Measurements from ENCODE around the gene LRRC10B. TPM values are rescaled to one million over a fixed set of nuclear protein-coding genes. Genes with fewer than 3 reads are reported as not detected.

The LRRC10B gene
- total RNA-seq, 1 experiment from 2014 or later, result not detected

- TF ChIP-seq RAD21 (IDR thresholded peaks at IDR 0.05; ENCODE audit: low read depth) (no peak), FOSL1 (IDR thresholded peaks at IDR 0.05; ENCODE audit: low read depth) (no peak)
Observed at GRCh38 chr11:61537326-61537725, 28.8 kb downstream of the LRRC10B start (continued).

- H4K20me1 ChIP-seq (ENCODE audit: insufficient read depth), result no peaks in the 10 kb centered on the region
- no peak for DNase-seq (ENCODE audit: low read depth, low spot score)
- ChIA-PET CTCF (no interaction called here), POLR2A (no interaction called here), RAD21 (ENCODE audit: low non-redundant PET in 1 of 2, low total read pairs in 2 of 2, uncharacterized antibody in 2 of 2, unreplicated experiment in 2 of 2) (no interaction called here)
- no peaks in the 10 kb centered on the region for H3K9me3 ChIP-seq (ENCODE audit: control insufficient read depth in 1 of 2, insufficient read depth in 1 of 2, low read depth in 1 of 2, low read length in 2 of 2)
- H3K27me3 ChIP-seq (ENCODE audit: insufficient read depth, low read length), result no peaks in the 10 kb centered on the region
- no peaks in the 10 kb centered on the region for H3K79me2 ChIP-seq (ENCODE audit: insufficient read depth, low read length)
- no peak overlapping the region for H3K4me2 ChIP-seq (ENCODE audit: low read length)
- H3K36me3 ChIP-seq (ENCODE audit: control insufficient read depth in 1 of 2, insufficient read depth in 2 of 2, low read length in 2 of 2), result no peaks in the 10 kb centered on the region
- intact Hi-C loops (cut with micrococcal nuclease), result no loop called here
- TF ChIP-seq POLR2AphosphoS5 (IDR thresholded peaks at IDR 0.05; ENCODE audit: low read depth, low read length) (no peak), SRF (IDR thresholded peaks at IDR 0.05; ENCODE audit: low read depth) (no peak), EGR1 (IDR thresholded peaks at IDR 0.05; ENCODE audit: low read depth) (no peak), JUND (IDR thresholded peaks at IDR 0.05) (no peak)
- no peak overlapping the region for H3K9ac ChIP-seq (ENCODE audit: low read length)
- no peak overlapping the region for H3K4me3 ChIP-seq (replicated peaks in 1 of 2; ENCODE audit: low read depth in 1 of 2, low read length in 2 of 2)
- H3K27ac ChIP-seq (ENCODE audit: low read depth, low read length), result no peak overlapping the region
- peaks cover 6 to 18% of the 10 kb centered on the region in 2 experiments for H3K4me1 ChIP-seq (ENCODE audit: control insufficient read depth in 1 of 2, insufficient read depth in 2 of 2, low read length in 2 of 2)
- no peak overlapping the region for H2AFZ ChIP-seq (ENCODE audit: low read depth, low read length, poor library complexity, severe bottlenecking)
- no peak for ATAC-seq
- no peaks in the 10 kb centered on the region for H3K9me2 ChIP-seq (ENCODE audit: insufficient read depth)
- BruUV-seq (replicated peaks), result no TSS peak
Observed at GRCh38 chr11:61538636-61538961, 30.1 kb downstream of the LRRC10B start.

- ATAC-seq, result no peak
- Histone ChIP-seq H3K4me3 (replicated peaks in 1 of 2; ENCODE audit: low read depth in 1 of 2, low read length in 2 of 2) (no peak overlapping the region), H3K79me2 (ENCODE audit: insufficient read depth, low read length) (no peaks in the 10 kb centered on the region), H3K36me3 (ENCODE audit: control insufficient read depth in 1 of 2, insufficient read depth in 2 of 2, low read length in 2 of 2) (no peaks in the 10 kb centered on the region; a peak in 1 of 4 replicates), H3K27me3 (ENCODE audit: insufficient read depth, low read length) (no peaks in the 10 kb centered on the region), H3K4me2 (ENCODE audit: low read length) (no peak overlapping the region), H3K9ac (ENCODE audit: low read length) (no peak overlapping the region), H3K9me3 (ENCODE audit: control insufficient read depth in 1 of 2, insufficient read depth in 1 of 2, low read depth in 1 of 2, low read length in 2 of 2) (no peaks in the 10 kb centered on the region), H2AFZ (ENCODE audit: low read depth, low read length, poor library complexity, severe bottlenecking) (no peak overlapping the region), H3K27ac (ENCODE audit: low read depth, low read length) (no peak overlapping the region), H3K9me2 (ENCODE audit: insufficient read depth) (no peaks in the 10 kb centered on the region), H4K20me1 (ENCODE audit: insufficient read depth) (no peaks in the 10 kb centered on the region), H3K4me1 (ENCODE audit: control insufficient read depth in 1 of 2, insufficient read depth in 2 of 2, low read length in 2 of 2) (peaks cover 6 to 19% of the 10 kb centered on the region in 2 experiments)
- ChIA-PET CTCF (no interaction called here), POLR2A (no interaction called here), RAD21 (ENCODE audit: low non-redundant PET in 1 of 2, low total read pairs in 2 of 2, uncharacterized antibody in 2 of 2, unreplicated experiment in 2 of 2) (no interaction called here)
- BruUV-seq (replicated peaks), result no TSS peak
- intact Hi-C loops (cut with micrococcal nuclease), result no loop called here
- no peak for DNase-seq (ENCODE audit: low read depth, low spot score)
- no peak for TF ChIP-seq MAX (IDR thresholded peaks at IDR 0.05)
- no peak for TF ChIP-seq ATF3 (IDR thresholded peaks at IDR 0.05)
- TF ChIP-seq FOSL1 (IDR thresholded peaks at IDR 0.05; ENCODE audit: low read depth), result no peak
- no peak for TF ChIP-seq SIN3A (IDR thresholded peaks at IDR 0.05; ENCODE audit: low read depth)
- no peak for TF ChIP-seq SP1 (IDR thresholded peaks at IDR 0.05; ENCODE audit: low read depth)
- no peak for TF ChIP-seq SRF (IDR thresholded peaks at IDR 0.05; ENCODE audit: low read depth)
- TF ChIP-seq ZFX (IDR thresholded peaks at IDR 0.05), result no peak
- no peak for TF ChIP-seq POLR2A (IDR thresholded peaks at IDR 0.05; ENCODE audit: borderline replicate concordance, extremely low read depth, insufficient read depth, insufficient read length)
- no peak for TF ChIP-seq EZH2 (IDR thresholded peaks at IDR 0.05)
Observed at GRCh38 chr11:61539006-61539405, 30.5 kb downstream of the LRRC10B start.

Data from HCT116 (cell line).